HL-60 (cell line): ENCODE data around the gene IDH2.

Experiments
- DNase-seq, 2 experiments: peaks; one replicate each; pipeline ENCODE4 v3.0.0-alpha.2; 2010 to 2020; ENCODE audit warnings: low read depth in 1 of 2, low spot score in 1 of 2
- H3K27ac ChIP-seq: fragments of 250-450 bp; sonication (Bioruptor Pico); replicated peaks from 2 replicates; pipeline ENCODE4 v1.5.1; 2020; ENCODE audit warnings: mild to moderate bottlenecking, moderate library complexity
- H3K27me3 ChIP-seq: fragments of 250-450 bp; sonication (Bioruptor Pico); 2 replicates; pipeline ENCODE4 v1.5.1; 2021; ENCODE audit warnings: mild to moderate bottlenecking, moderate library complexity; ENCODE audit not compliant: insufficient read depth, poor library complexity, severe bottlenecking
- H3K4me3 ChIP-seq: replicated peaks from 2 replicates; pipeline ENCODE4 v1.5.1; 2011; ENCODE audit warnings: mild to moderate bottlenecking, control low read depth, low read length; ENCODE audit not compliant: insufficient read depth
- CTCF ChIP-seq: IDR thresholded peaks from one replicate; pipeline ENCODE4 v1.5.1; 2011; ENCODE audit warnings: low read length, control low read depth, inconsistent platforms; ENCODE audit not compliant: insufficient read depth
- GABPA ChIP-seq: IDR thresholded peaks from 2 replicates; pipeline ENCODE4 v1.6.1; 2012; ENCODE audit warnings: low read depth
- POLR2AphosphoS5 ChIP-seq: IDR thresholded peaks from 2 replicates; pipeline ENCODE4 v1.6.1; 2012; ENCODE audit warnings: low read depth
- SPI1 ChIP-seq: IDR thresholded peaks from 2 replicates; pipeline ENCODE4 v1.6.1; 2012; ENCODE audit warnings: low read depth, mild to moderate bottlenecking, borderline replicate concordance
- TF ChIP-seq, protein P1 (sequence below): IDR thresholded peaks from 2 replicates; pipeline ENCODE4 v1.6.1; 2012; ENCODE audit warnings: low read depth; ENCODE audit not compliant: insufficient replicate concordance

Gene IDH2

GRCh38 chr15:90080458-90080755, 21.9 kb downstream of the IDH2 start:
- Histone ChIP-seq H3K27me3 (no peaks in the 10 kb centered on the region), H3K4me3 (no peak overlapping the region), H3K27ac (no peak overlapping the region)
- TF ChIP-seq POLR2AphosphoS5 (no peak), SPI1 (no peak), CTCF (no peak), GABPA (no peak)
- TF ChIP-seq, protein P1, sequence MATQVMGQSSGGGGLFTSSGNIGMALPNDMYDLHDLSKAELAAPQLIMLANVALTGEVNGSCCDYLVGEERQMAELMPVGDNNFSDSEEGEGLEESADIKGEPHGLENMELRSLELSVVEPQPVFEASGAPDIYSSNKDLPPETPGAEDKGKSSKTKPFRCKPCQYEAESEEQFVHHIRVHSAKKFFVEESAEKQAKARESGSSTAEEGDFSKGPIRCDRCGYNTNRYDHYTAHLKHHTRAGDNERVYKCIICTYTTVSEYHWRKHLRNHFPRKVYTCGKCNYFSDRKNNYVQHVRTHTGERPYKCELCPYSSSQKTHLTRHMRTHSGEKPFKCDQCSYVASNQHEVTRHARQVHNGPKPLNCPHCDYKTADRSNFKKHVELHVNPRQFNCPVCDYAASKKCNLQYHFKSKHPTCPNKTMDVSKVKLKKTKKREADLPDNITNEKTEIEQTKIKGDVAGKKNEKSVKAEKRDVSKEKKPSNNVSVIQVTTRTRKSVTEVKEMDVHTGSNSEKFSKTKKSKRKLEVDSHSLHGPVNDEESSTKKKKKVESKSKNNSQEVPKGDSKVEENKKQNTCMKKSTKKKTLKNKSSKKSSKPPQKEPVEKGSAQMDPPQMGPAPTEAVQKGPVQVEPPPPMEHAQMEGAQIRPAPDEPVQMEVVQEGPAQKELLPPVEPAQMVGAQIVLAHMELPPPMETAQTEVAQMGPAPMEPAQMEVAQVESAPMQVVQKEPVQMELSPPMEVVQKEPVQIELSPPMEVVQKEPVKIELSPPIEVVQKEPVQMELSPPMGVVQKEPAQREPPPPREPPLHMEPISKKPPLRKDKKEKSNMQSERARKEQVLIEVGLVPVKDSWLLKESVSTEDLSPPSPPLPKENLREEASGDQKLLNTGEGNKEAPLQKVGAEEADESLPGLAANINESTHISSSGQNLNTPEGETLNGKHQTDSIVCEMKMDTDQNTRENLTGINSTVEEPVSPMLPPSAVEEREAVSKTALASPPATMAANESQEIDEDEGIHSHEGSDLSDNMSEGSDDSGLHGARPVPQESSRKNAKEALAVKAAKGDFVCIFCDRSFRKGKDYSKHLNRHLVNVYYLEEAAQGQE: no peak
- DNase-seq: no peak

GRCh38 chr15:90079619-90080457, 22.4 kb downstream of the IDH2 start:
- Histone ChIP-seq H3K27ac (no peak overlapping the region), H3K27me3 (no peaks in the 10 kb centered on the region), H3K4me3 (no peak overlapping the region)
- DNase-seq: no peak
- TF ChIP-seq CTCF: no peak
- TF ChIP-seq SPI1: no peak
- TF ChIP-seq, protein P1: no peak
- no peak for TF ChIP-seq POLR2AphosphoS5
- no peak for TF ChIP-seq GABPA

GRCh38 chr15:90078965-90079364, 23.3 kb downstream of the IDH2 start:
- H3K27ac ChIP-seq: no peak overlapping the region
- H3K4me3 ChIP-seq: no peak overlapping the region
- no peaks in the 10 kb centered on the region for H3K27me3 ChIP-seq
- DNase-seq: no peak
- TF ChIP-seq SPI1: no peak
- no peak for TF ChIP-seq GABPA
- TF ChIP-seq, protein P1: no peak
- no peak for TF ChIP-seq CTCF
- no peak for TF ChIP-seq POLR2AphosphoS5
